NB4 (cell line): ENCODE data around the gene ANKRD39.

Source experiments
- CTCF ChIP-seq: IDR thresholded peaks from one replicate; pipeline ENCODE4 v1.5.1; 2012; ENCODE audit warnings: low read depth, low read length
- MAX ChIP-seq: IDR thresholded peaks from 2 replicates; pipeline ENCODE4 v1.6.1; 2011; ENCODE audit warnings: low read depth, low read length
- MYC ChIP-seq: IDR thresholded peaks from 2 replicates; pipeline ENCODE4 v1.6.1; 2011; ENCODE audit warnings: low read depth, low read length
- POLR2A ChIP-seq: IDR thresholded peaks from 2 replicates; pipeline ENCODE4 v1.6.1; 2011; ENCODE audit warnings: mild to moderate bottlenecking; ENCODE audit not compliant: insufficient read length; ENCODE audit errors: extremely low read depth

- TF ChIP-seq CTCF: no peak
- no peak for TF ChIP-seq POLR2A
- TF ChIP-seq MAX: no peak
- no peak for TF ChIP-seq MYC
Measured at GRCh38 chr2:96900237-96900636, 42.4 kb upstream of the ANKRD39 start.
